ENCODE measurements around the gene LNX1. TPM values are rescaled to one million over a fixed set of nuclear protein-coding genes. Genes with fewer than 3 reads are reported as not detected.

The LNX1 gene
- total and polyA plus RNA-seq, 2 of the 13 experiments (the other 11 are each of a cell fraction or from before 2014, with no cell fraction given): 0.49 TPM

DNA sequence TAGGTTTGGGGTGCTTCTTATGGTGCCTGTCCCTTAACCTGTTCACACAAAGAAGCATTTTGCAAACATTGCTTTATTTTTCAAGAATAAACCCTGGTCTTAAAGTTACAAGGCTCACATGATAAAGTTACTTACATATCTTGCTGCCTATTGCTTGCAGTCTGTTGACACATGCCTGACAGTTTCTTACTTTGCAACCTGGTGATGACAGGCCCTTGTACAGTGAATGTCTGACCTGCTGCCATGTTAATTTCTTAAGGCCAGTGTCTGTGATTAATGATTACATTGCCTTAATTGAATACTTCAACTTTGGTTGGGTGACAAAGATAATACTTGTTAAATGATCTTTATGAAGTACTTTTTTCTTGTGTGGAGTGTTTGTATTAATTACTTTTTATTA lies 163.9 kb downstream of the LNX1 start (continued):
- TF ChIP-seq, protein P1, sequence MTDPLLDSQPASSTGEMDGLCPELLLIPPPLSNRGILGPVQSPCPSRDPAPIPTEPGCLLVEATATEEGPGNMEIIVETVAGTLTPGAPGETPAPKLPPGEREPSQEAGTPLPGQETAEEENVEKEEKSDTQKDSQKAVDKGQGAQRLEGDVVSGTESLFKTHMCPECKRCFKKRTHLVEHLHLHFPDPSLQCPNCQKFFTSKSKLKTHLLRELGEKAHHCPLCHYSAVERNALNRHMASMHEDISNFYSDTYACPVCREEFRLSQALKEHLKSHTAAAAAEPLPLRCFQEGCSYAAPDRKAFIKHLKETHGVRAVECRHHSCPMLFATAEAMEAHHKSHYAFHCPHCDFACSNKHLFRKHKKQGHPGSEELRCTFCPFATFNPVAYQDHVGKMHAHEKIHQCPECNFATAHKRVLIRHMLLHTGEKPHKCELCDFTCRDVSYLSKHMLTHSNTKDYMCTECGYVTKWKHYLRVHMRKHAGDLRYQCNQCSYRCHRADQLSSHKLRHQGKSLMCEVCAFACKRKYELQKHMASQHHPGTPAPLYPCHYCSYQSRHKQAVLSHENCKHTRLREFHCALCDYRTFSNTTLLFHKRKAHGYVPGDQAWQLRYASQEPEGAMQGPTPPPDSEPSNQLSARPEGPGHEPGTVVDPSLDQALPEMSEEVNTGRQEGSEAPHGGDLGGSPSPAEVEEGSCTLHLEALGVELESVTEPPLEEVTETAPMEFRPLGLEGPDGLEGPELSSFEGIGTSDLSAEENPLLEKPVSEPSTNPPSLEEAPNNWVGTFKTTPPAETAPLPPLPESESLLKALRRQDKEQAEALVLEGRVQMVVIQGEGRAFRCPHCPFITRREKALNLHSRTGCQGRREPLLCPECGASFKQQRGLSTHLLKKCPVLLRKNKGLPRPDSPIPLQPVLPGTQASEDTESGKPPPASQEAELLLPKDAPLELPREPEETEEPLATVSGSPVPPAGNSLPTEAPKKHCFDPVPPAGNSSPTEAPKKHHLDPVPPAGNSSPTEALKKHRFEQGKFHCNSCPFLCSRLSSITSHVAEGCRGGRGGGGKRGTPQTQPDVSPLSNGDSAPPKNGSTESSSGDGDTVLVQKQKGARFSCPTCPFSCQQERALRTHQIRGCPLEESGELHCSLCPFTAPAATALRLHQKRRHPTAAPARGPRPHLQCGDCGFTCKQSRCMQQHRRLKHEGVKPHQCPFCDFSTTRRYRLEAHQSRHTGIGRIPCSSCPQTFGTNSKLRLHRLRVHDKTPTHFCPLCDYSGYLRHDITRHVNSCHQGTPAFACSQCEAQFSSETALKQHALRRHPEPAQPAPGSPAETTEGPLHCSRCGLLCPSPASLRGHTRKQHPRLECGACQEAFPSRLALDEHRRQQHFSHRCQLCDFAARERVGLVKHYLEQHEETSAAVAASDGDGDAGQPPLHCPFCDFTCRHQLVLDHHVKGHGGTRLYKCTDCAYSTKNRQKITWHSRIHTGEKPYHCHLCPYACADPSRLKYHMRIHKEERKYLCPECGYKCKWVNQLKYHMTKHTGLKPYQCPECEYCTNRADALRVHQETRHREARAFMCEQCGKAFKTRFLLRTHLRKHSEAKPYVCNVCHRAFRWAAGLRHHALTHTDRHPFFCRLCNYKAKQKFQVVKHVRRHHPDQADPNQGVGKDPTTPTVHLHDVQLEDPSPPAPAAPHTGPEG (CRISPR knock-in tag; IDR thresholded peaks at IDR 0.05): no peak
- no peak for TF ChIP-seq NFATC3 (CRISPR knock-in tag; IDR thresholded peaks at IDR 0.05)
- TF ChIP-seq POLR2A (IDR thresholded peaks at IDR 0.05; ENCODE audit: insufficient read depth in 1 of 2, low read depth in 2 of 2, low read length in 2 of 2): no peak
- no peak for TF ChIP-seq TARDBP (CRISPR knock-in tag; IDR thresholded peaks at IDR 0.05)
- no peak for TF ChIP-seq HOXA9 (CRISPR knock-in tag; IDR thresholded peaks at IDR 0.05; ENCODE audit: borderline replicate concordance)
- TF ChIP-seq, protein P2, sequence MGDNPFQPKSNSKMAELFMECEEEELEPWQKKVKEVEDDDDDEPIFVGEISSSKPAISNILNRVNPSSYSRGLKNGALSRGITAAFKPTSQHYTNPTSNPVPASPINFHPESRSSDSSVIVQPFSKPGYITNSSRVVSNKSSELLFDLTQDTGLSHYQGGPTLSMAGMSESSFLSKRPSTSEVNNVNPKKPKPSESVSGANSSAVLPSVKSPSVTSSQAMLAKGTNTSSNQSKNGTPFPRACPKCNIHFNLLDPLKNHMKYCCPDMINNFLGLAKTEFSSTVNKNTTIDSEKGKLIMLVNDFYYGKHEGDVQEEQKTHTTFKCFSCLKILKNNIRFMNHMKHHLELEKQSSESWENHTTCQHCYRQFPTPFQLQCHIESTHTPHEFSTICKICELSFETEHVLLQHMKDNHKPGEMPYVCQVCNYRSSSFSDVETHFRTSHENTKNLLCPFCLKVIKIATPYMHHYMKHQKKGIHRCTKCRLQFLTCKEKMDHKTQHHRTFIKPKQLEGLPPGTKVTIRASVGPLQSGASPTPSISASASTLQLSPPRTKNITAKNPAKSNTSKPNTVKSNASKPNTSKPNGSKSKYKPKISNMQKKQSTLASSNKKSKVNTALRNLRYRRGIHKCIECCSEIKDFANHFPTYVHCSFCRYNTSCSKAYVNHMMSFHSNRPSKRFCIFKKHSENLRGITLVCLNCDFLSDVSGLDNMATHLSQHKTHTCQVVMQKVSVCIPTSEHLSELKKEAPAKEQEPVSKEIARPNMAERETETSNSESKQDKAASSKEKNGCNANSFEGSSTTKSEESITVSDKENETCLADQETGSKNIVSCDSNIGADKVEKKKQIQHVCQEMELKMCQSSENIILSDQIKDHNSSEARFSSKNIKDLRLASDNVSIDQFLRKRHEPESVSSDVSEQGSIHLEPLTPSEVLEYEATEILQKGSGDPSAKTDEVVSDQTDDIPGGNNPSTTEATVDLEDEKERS (CRISPR knock-in tag; IDR thresholded peaks at IDR 0.05): no peak
- TF ChIP-seq RORA (CRISPR knock-in tag; IDR thresholded peaks at IDR 0.05): no peak
- no peak for TF ChIP-seq DPF2 (CRISPR knock-in tag; IDR thresholded peaks at IDR 0.05; ENCODE audit: borderline replicate concordance, low read depth)
- TF ChIP-seq, protein P3, sequence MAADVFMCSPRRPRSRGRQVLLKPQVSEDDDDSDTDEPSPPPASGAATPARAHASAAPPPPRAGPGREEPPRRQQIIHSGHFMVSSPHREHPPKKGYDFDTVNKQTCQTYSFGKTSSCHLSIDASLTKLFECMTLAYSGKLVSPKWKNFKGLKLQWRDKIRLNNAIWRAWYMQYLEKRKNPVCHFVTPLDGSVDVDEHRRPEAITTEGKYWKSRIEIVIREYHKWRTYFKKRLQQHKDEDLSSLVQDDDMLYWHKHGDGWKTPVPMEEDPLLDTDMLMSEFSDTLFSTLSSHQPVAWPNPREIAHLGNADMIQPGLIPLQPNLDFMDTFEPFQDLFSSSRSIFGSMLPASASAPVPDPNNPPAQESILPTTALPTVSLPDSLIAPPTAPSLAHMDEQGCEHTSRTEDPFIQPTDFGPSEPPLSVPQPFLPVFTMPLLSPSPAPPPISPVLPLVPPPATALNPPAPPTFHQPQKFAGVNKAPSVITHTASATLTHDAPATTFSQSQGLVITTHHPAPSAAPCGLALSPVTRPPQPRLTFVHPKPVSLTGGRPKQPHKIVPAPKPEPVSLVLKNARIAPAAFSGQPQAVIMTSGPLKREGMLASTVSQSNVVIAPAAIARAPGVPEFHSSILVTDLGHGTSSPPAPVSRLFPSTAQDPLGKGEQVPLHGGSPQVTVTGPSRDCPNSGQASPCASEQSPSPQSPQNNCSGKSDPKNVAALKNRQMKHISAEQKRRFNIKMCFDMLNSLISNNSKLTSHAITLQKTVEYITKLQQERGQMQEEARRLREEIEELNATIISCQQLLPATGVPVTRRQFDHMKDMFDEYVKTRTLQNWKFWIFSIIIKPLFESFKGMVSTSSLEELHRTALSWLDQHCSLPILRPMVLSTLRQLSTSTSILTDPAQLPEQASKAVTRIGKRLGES (CRISPR knock-in tag; IDR thresholded peaks at IDR 0.05; ENCODE audit: borderline replicate concordance): no peak

All from HepG2 (cell line).